ENCODE measurements around the gene LRIT2. TPM values are rescaled to one million over a fixed set of nuclear protein-coding genes. Genes with fewer than 3 reads are reported as not detected.

LRIT2 gene
- total RNA-seq, 2 donors from 2014 or later: not detected

DNA sequence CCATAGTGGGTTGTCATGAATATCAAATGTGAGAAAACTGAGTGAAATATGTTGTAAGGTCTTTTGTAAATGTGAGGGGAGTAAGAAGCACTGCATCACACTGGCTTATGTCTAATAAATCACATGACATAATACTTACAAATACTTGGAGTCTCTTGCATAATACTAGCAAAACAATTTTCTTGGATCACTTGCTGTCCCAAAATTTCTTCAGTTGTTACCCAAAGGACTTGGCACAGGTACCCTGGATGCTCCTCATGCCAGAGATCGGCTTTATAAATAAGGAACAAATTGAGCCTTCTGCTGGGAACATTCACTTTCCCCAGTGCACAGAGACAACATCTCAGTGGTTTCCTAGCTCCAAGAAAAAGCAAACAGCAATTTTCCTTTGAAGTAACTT lies 5.0 kb upstream of the LRIT2 start:
- DNase-seq (ENCODE audit: low spot score): no peak
- TF ChIP-seq, protein P1, sequence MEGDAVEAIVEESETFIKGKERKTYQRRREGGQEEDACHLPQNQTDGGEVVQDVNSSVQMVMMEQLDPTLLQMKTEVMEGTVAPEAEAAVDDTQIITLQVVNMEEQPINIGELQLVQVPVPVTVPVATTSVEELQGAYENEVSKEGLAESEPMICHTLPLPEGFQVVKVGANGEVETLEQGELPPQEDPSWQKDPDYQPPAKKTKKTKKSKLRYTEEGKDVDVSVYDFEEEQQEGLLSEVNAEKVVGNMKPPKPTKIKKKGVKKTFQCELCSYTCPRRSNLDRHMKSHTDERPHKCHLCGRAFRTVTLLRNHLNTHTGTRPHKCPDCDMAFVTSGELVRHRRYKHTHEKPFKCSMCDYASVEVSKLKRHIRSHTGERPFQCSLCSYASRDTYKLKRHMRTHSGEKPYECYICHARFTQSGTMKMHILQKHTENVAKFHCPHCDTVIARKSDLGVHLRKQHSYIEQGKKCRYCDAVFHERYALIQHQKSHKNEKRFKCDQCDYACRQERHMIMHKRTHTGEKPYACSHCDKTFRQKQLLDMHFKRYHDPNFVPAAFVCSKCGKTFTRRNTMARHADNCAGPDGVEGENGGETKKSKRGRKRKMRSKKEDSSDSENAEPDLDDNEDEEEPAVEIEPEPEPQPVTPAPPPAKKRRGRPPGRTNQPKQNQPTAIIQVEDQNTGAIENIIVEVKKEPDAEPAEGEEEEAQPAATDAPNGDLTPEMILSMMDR (IDR thresholded peaks at IDR 0.05): no peak
- Histone ChIP-seq H3K36me3 (no peaks in the 10 kb centered on the region), H3K9me3 (no peaks in the 10 kb centered on the region), H3K27ac (no peak overlapping the region), H3K4me3 (no peak overlapping the region), H3K4me1 (no peaks in the 10 kb centered on the region), H3K27me3 (no peaks in the 10 kb centered on the region)

DNA sequence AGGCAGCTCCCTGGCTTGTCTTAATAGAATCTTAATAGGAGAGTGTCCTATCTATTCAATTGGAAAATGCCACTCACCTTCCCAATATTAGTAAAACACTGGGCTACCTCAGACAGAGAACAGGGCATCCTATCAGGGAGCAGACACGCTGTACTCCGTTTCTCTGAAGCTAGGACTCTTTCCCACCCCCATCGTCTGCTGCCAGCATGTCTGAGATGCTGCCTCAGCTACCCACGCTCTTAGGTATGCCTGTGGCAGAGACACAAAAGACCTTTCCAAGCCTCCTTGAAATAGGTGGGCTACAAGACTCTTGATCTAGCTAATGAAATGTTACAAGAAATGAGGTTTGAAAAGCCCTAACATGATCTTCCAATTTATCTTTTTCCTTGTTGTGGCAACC lies 2.5 kb upstream of the LRIT2 start:
- Histone ChIP-seq H3K27me3 (no peaks in the 10 kb centered on the region), H3K27ac (no peak overlapping the region), H3K36me3 (no peaks in the 10 kb centered on the region), H3K9me3 (no peaks in the 10 kb centered on the region), H3K4me3 (no peak overlapping the region), H3K4me1 (no peaks in the 10 kb centered on the region)
- no peak for DNase-seq (ENCODE audit: low spot score)
- TF ChIP-seq, protein P1 (IDR thresholded peaks at IDR 0.05): no peak

DNA sequence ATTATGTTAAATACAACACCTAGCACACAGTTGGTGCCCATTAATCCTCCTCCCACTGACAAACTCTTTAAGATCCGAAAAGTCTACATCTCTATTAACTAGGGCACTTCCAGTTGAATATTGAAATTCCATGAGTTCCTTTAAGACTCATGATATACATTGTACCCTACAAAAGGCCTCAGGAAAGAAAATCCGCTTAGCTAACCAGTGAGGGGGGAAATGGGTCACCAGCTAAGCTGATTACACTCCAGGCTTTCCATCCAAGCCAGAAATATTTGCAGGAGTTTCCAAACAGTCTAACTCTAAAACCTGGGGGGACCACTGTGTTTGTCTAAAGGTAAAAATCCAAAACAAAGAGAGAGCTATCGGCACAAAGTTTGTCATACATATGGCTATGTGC lies 1.3 kb upstream of the LRIT2 start:
- TF ChIP-seq, protein P1 (IDR thresholded peaks at IDR 0.05): no peak
- DNase-seq (ENCODE audit: low spot score): no peak
- Histone ChIP-seq H3K4me1 (no peaks in the 10 kb centered on the region), H3K4me3 (no peak overlapping the region), H3K36me3 (no peaks in the 10 kb centered on the region), H3K27ac (no peak overlapping the region), H3K9me3 (no peaks in the 10 kb centered on the region), H3K27me3 (no peaks in the 10 kb centered on the region)

DNA sequence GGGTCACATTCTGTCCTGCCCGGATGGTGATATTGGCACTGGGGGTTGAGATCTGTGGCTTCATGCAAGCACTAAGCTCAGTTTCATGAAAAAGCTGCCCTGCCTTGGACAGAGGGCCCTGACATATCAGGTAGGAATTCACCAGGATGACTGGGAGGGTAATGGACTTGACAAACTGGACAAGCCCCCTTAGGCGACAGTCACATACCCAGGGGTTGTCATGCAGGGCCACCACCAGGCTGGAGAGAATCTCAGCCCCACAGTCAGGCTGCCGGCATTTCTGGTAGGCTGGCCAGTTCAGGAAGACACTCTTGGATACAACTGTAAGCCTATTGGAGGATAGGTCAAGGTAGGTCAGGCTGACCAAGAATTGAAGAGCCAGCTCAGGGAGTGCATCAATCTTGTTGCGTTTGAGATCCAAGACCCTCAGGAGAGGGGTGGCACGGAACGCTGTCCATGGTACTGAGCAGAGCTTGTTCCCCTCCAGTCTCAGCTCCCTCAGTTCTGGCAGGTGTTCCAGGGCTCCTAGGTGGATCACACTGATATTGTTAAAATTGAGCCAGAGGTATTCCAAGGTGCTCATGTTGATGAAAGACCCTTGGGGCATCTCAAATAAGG lies 824 bp downstream of the LRIT2 start:
- TF ChIP-seq, protein P1 (IDR thresholded peaks at IDR 0.05): no peak
- Histone ChIP-seq H3K4me1 (no peaks in the 10 kb centered on the region), H3K4me3 (no peak overlapping the region), H3K9me3 (no peaks in the 10 kb centered on the region), H3K27me3 (no peaks in the 10 kb centered on the region), H3K27ac (no peak overlapping the region), H3K36me3 (no peaks in the 10 kb centered on the region)
- DNase-seq (ENCODE audit: low spot score): no peak

DNA sequence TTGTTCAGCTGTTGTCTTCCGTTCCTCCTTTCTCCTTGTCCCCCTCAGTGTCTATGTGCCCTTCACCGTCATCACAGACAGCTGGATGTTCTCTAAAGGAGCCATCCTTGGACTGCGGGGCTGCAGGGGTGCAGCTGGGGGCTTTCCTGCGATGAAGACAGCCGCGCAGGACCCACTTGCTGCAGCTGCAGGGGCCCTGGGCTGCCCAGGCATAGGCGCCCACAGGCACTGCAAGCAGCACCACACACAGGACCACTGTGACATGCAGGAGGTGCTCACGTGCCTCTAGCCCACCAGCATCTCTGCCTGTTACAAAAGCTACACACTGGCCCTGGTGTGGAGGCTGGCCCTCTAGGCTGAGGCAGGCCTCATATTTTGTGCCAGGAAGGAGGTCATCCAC lies 3.4 kb downstream of the LRIT2 start:
- Histone ChIP-seq H3K27me3 (no peaks in the 10 kb centered on the region), H3K4me1 (no peaks in the 10 kb centered on the region), H3K9me3 (no peaks in the 10 kb centered on the region), H3K36me3 (no peaks in the 10 kb centered on the region), H3K4me3 (no peak overlapping the region), H3K27ac (no peak overlapping the region)
- TF ChIP-seq, protein P1 (IDR thresholded peaks at IDR 0.05): no peak
- no peak for DNase-seq (ENCODE audit: low spot score)

DNA sequence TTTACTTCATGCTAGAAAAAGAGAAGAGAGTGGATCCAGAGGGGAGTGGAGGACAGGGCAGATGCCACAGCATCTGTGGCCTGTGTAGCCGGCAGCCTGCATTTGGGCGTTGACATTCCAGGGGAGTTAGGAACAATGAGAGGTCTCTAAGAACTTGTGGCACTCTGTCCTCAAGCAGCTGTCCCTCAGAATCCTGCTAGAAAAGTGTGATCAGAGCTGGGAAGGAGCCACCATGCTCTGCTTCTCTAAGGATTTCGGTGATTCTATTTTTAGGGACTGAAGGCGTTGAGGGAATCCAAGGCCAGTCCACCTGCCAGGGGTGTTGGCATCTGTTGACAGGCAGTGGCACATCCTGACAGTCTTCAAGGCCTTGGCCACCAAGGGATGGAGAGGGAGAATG lies 7.6 kb downstream of the LRIT2 start:
- H3K4me1 ChIP-seq: no peaks in the 10 kb centered on the region
- H3K9me3 ChIP-seq: no peaks in the 10 kb centered on the region
- TF ChIP-seq, protein P1 (IDR thresholded peaks at IDR 0.05): no peak
- no peak overlapping the region for H3K27ac ChIP-seq
- DNase-seq (ENCODE audit: low spot score): no peak
- H3K36me3 ChIP-seq: no peaks in the 10 kb centered on the region
- no peaks in the 10 kb centered on the region for H3K27me3 ChIP-seq
- no peak overlapping the region for H3K4me3 ChIP-seq
